K562 (cell line): Measurements from ENCODE around the gene ALG13. TPM values are rescaled to one million over a fixed set of nuclear protein-coding genes. Genes with fewer than 3 reads are reported as not detected.

Experiments
- BCLAF1 ChIP-seq, 2 experiments: fragments of 450-650 bp in 1 of 2; IDR thresholded peaks; 2 replicates each; pipeline ENCODE4 v1.6.1; 2011 to 2017; ENCODE audit warnings: low read depth in 2 of 2, antibody characterized with exemption in 1 of 2, borderline replicate concordance in 1 of 2, low read length in 1 of 2, mild to moderate bottlenecking in 1 of 2, mixed read lengths in 1 of 2; ENCODE audit not compliant: control insufficient read depth in 1 of 2
- KLF1 ChIP-seq: fragments of 450-650 bp; IDR thresholded peaks from 2 replicates; pipeline ENCODE4 v1.6.1; 2016; ENCODE audit warnings: missing genetic modification characterization, missing compliant biosample characterization
- NONO ChIP-seq, 2 experiments: fragments of 200-400 bp in 1 of 2; fragments of 450-650 bp in 1 of 2; formaldehyde crosslinking in 1 of 2; IDR thresholded peaks; 2 replicates each; pipeline ENCODE4 v1.6.1; 2017; ENCODE audit warnings: low read depth in 2 of 2, mild to moderate bottlenecking in 2 of 2, moderate library complexity in 2 of 2, low read length in 1 of 2
- PCBP2 ChIP-seq: fragments of 200-400 bp; formaldehyde crosslinking; IDR thresholded peaks from 2 replicates; pipeline ENCODE4 v1.6.1; 2018; ENCODE audit warnings: low read length, low read depth, mild to moderate bottlenecking, moderate library complexity; ENCODE audit not compliant: poor library complexity, severe bottlenecking
- REST ChIP-seq, 2 experiments: fragments of 450-650 bp; formaldehyde crosslinking in 1 of 2; IDR thresholded peaks; 2 replicates each; pipeline versions ENCODE4 v1.4.0 to v1.6.1; 2014 to 2020; ENCODE audit warnings: mild to moderate bottlenecking in 2 of 2, borderline replicate concordance in 1 of 2, low read depth in 1 of 2
- SREBF2 ChIP-seq: sonication (generic); formaldehyde crosslinking; IDR thresholded peaks from 2 replicates; pipeline ENCODE4 v1.4.0; 2020; ENCODE audit warnings: mild to moderate bottlenecking, missing genetic modification reagents
- SRSF7 ChIP-seq: fragments of 200-400 bp; formaldehyde crosslinking; optimal IDR thresholded peaks from 2 replicates; pipeline ENCODE3; 2017; ENCODE audit warnings: mild to moderate bottlenecking, low read depth, low read length
- TCF3 ChIP-seq: sonication (generic); formaldehyde crosslinking; IDR thresholded peaks from 2 replicates; pipeline ENCODE4 v1.4.0; 2020; ENCODE audit warnings: mild to moderate bottlenecking, missing genetic modification reagents
- TFAM ChIP-seq: fragments of 250-450 bp; sonication (Bioruptor Pico); conservative IDR thresholded peaks from 2 replicates; pipeline ENCODE4 v1.5.0; 2021; ENCODE audit warnings: mild to moderate bottlenecking, moderate library complexity
- U2AF1 ChIP-seq: fragments of 200-400 bp; formaldehyde crosslinking; optimal IDR thresholded peaks from 2 replicates; pipeline ENCODE3; 2017; ENCODE audit warnings: mild to moderate bottlenecking, low read depth, low read length, moderate library complexity
- ZFP30 ChIP-seq: fragments of 250-450 bp; sonication (Bioruptor Pico); IDR thresholded peaks from 2 replicates; pipeline ENCODE4 v1.8.0; 2022; ENCODE audit warnings: moderate library complexity, mild to moderate bottlenecking, inconsistent platforms, borderline replicate concordance
- ZNF134 ChIP-seq: fragments of 250-450 bp; sonication (Bioruptor Pico); conservative IDR thresholded peaks from 2 replicates; pipeline ENCODE4 v1.4.0; 2020
- ZNF239 ChIP-seq: fragments of 250-450 bp; sonication (Bioruptor Pico); IDR thresholded peaks from 2 replicates; pipeline ENCODE4 v1.4.0; 2020; ENCODE audit warnings: mild to moderate bottlenecking
- polyA plus RNA-seq, 8 experiments: library from polyadenylated mRNA; depleted of rRNA in 4 of 8; stranded (reverse) in 5 of 8; unstranded in 3 of 8; fragments of >200 nt; fragmentation: Nextera tagmentation in 2 of 8; fragmentation: Illumina TruSeq in 1 of 8; extraction: Ambion mirVana in 2 of 8; extraction: Trizol in 1 of 8; gene quantifications; 2 replicates each; pipeline versions ENCODE4 v1.2.1 to v1.2.3, GENCODE V29; 2011 to 2014; ENCODE audit warnings: inconsistent platforms in 1 of 8, missing spikeins in 1 of 8
- total RNA-seq, 7 experiments: library from RNA; depleted of rRNA in 6 of 7; stranded (reverse); fragments of >200 nt in 6 of 7; fragmentation: Illumina TruSeq in 2 of 7; extraction: Trizol in 2 of 7; gene quantifications; 2 replicates each; pipeline versions ENCODE4 v1.2.1 to v1.2.3, GENCODE V29; 2011 to 2021; ENCODE audit warnings: low replicate concordance in 1 of 7

ALG13 gene
- total and polyA plus RNA-seq, 9 of the 15 experiments (the other 6 are each of a cell fraction or from before 2014, with no cell fraction given) = 40.3 to 117 (median 68.2) TPM

- no peak for TF ChIP-seq TFAM (CRISPR knock-in tag)
- no peak for TF ChIP-seq SRSF7
- TF ChIP-seq SREBF2 (CRISPR knock-in tag) = no peak
- no peak for TF ChIP-seq ZFP30 (CRISPR knock-in tag)
- no peak for TF ChIP-seq ZNF239
- 0 out of 4 replicates have a peak, but pooled peaks of 1 of the 2 experiments have one; percentile 6 for TF ChIP-seq BCLAF1 (IDR thresholded peaks at IDR 0.05; ENCODE audit: borderline replicate concordance in 1 of 2, control insufficient read depth in 1 of 2, low read depth in 2 of 2, low read length in 1 of 2)
- no peak for TF ChIP-seq PCBP2
- no peak for TF ChIP-seq U2AF1
- TF ChIP-seq TCF3 (CRISPR knock-in tag) = no peak
- TF ChIP-seq ZNF134 (CRISPR knock-in tag) = no peak
- peak; percentile 32; the same call in 1 of the 2 replicates for TF ChIP-seq REST (IDR thresholded peaks at IDR 0.05; ENCODE audit: borderline replicate concordance)
- no peak for TF ChIP-seq REST (CRISPR knock-in tag; IDR thresholded peaks at IDR 0.05; ENCODE audit: low read depth)
- TF ChIP-seq KLF1 (tag) = 0 out of 2 replicates have a peak, but pooled peaks have one; percentile 44
- TF ChIP-seq NONO (IDR thresholded peaks at IDR 0.05; ENCODE audit: low read depth in 2 of 2, low read length in 1 of 2) = no peak
These were observed at the start of gene ALG13 (continued) for GRCh38 chrX:111680988-111681779.
